B cell (primary cell): Measurements from ENCODE around the gene CPNE5. TPM values are rescaled to one million over a fixed set of nuclear protein-coding genes. Genes with fewer than 3 reads are reported as not detected.

Experiments
- ATAC-seq: fragments of 200-7000 bp; cut with Tn5 transposase; one replicate; pipeline ENCODE4 v1.10.0; 2021; ENCODE audit warnings: low read depth, mild to moderate bottlenecking, moderate number of reproducible peaks, moderate library complexity
- CTCF ChIA-PET: fragments of 350-600 bp; sonication (Branson Sonifier 250); formaldehyde crosslinking; loops from one replicate; lab custom pipeline; 2021; ENCODE audit warnings: antibody characterized with exemption, inconsistent platforms; lab: Charles Lee
- POLR2A ChIA-PET: fragments of 350-600 bp; sonication (Branson Sonifier 250); formaldehyde crosslinking; loops from one replicate; lab custom pipeline; 2021; ENCODE audit warnings: antibody characterized with exemption; lab: Charles Lee
- DNase-seq: peaks from one replicate; pipeline ENCODE4 v3.0.0; 2013
- H2AFZ ChIP-seq: 2 replicates; pipeline ENCODE4 v1.6.1; 2012; ENCODE audit warnings: mild to moderate bottlenecking, low read depth, low read length; ENCODE audit not compliant: insufficient read depth, poor library complexity, severe bottlenecking
- H3K27ac ChIP-seq, 2 donors: 1 replicate in 1 of 2; 2 replicates in 1 of 2; pipeline ENCODE4 v1.5.1; 2012 to 2013; ENCODE audit warnings: low read length in 2 of 2, mild to moderate bottlenecking in 2 of 2, moderate library complexity in 1 of 2
- H3K27me3 ChIP-seq, 4 experiments: fragments of 200-600 bp in 1 of 4; sonication (generic) in 1 of 4; replicated peaks in 1 of 4; 1 replicate in 2 of 4; 2 replicates in 2 of 4; pipeline versions ENCODE4 v1.6.1 to v1.7.0; 2013 to 2016; ENCODE audit warnings: low read length in 3 of 4, mild to moderate bottlenecking in 2 of 4, mixed read lengths in 1 of 4, moderate library complexity in 1 of 4; ENCODE audit not compliant: insufficient read depth in 4 of 4, control insufficient read depth in 3 of 4; ENCODE audit errors: control extremely low read depth in 1 of 4
- H3K36me3 ChIP-seq, 2 experiments: replicated peaks in 1 of 2; 1 replicate in 1 of 2; 2 replicates in 1 of 2; pipeline versions ENCODE4 v1.6.1 to v1.7.1; 2013; ENCODE audit warnings: low read length in 1 of 2; ENCODE audit not compliant: insufficient read depth in 2 of 2, control insufficient read depth in 1 of 2; ENCODE audit errors: control extremely low read depth in 1 of 2, extremely low read depth in 1 of 2
- H3K4me1 ChIP-seq, 2 donors: fragments of 200-600 bp in 1 of 2; sonication (generic) in 1 of 2; 1 replicate in 1 of 2; 2 replicates in 1 of 2; pipeline versions ENCODE4 v1.5.1 to v1.6.1; 2013 to 2017; ENCODE audit warnings: low read length in 2 of 2; ENCODE audit not compliant: control insufficient read depth in 2 of 2, insufficient read depth in 2 of 2
- H3K4me2 ChIP-seq: replicated peaks from 2 replicates; pipeline ENCODE3; 2012; ENCODE audit warnings: mild to moderate bottlenecking, low read depth, low read length; ENCODE audit not compliant: poor library complexity, severe bottlenecking
- H3K4me3 ChIP-seq, 5 experiments: fragments of 200-600 bp in 1 of 5; sonication (generic) in 1 of 5; 1 replicate in 3 of 5; 2 replicates in 2 of 5; pipeline versions ENCODE4 v1.5.1 to v1.7.0; 2011 to 2016; ENCODE audit warnings: low read length in 4 of 5, mild to moderate bottlenecking in 4 of 5, low read depth in 2 of 5, control low read depth in 1 of 5, moderate library complexity in 1 of 5; ENCODE audit not compliant: insufficient read depth in 1 of 5; ENCODE audit errors: control extremely low read depth in 1 of 5, extremely low read depth in 1 of 5
- H3K79me2 ChIP-seq: fragments of 200-600 bp; sonication (generic); one replicate; pipeline ENCODE4 v1.6.0; 2016; ENCODE audit warnings: low read length; ENCODE audit not compliant: control insufficient read depth, insufficient read depth
- H3K9ac ChIP-seq: fragments of 200-600 bp; sonication (generic); 2 replicates; pipeline ENCODE4 v1.6.1; 2017; ENCODE audit warnings: mild to moderate bottlenecking, low read length, moderate library complexity
- H3K9me3 ChIP-seq, 3 donors: one replicate each; pipeline versions ENCODE4 v1.6.1 to v1.7.1; 2013; ENCODE audit warnings: low read length in 2 of 3; ENCODE audit not compliant: control insufficient read depth in 2 of 3, insufficient read depth in 1 of 3; ENCODE audit errors: control extremely low read depth in 1 of 3
- H4K20me1 ChIP-seq: 2 replicates; pipeline ENCODE4 v1.6.0; 2012; ENCODE audit warnings: mild to moderate bottlenecking, low read length; ENCODE audit not compliant: insufficient read depth, control insufficient read depth, poor library complexity, severe bottlenecking
- H3K27ac Mint-ChIP-seq: one replicate; pipeline ENCODE4 v1.8.0; 2021; ENCODE audit warnings: mixed read lengths
- H3K27me3 Mint-ChIP-seq: one replicate; pipeline ENCODE4 v1.8.0; 2021; ENCODE audit warnings: mixed read lengths
- H3K4me1 Mint-ChIP-seq: one replicate; pipeline ENCODE4 v1.8.0; 2021; ENCODE audit warnings: mixed read lengths
- H3K4me3 Mint-ChIP-seq: one replicate; pipeline ENCODE4 v1.8.0; 2021; ENCODE audit warnings: mixed read lengths
- H3K9me3 Mint-ChIP-seq: one replicate; pipeline ENCODE4 v1.8.0; 2022; ENCODE audit warnings: mixed read lengths; ENCODE audit not compliant: insufficient read depth
- CTCF ChIP-seq: fragments of 200-600 bp; IDR thresholded peaks from one replicate; pipeline ENCODE4 v1.8.0; 2022; ENCODE audit warnings: antibody characterized with exemption, mild to moderate bottlenecking
- EZH2 ChIP-seq: IDR thresholded peaks from 2 replicates; pipeline ENCODE4 v1.6.1; 2012; ENCODE audit warnings: borderline replicate concordance, low read depth, mild to moderate bottlenecking, moderate library complexity, low read length; ENCODE audit not compliant: insufficient read depth, poor library complexity, severe bottlenecking
- WGBS: methylation state at CpG from one replicate; pipeline ENCODE4 v1.1.5; 2013; ENCODE audit warnings: missing lambda C conversion rate; ENCODE audit not compliant: insufficient coverage; 5-methylcytosine and 5-hydroxymethylcytosine counted together
- intact Hi-C: fragments of 100-400 bp; cut with micrococcal nuclease; formaldehyde crosslinking; loops from one replicate; pipeline ENCODE4 v1.10.0; 2022
- polyA plus RNA-seq: library from polyadenylated mRNA; depleted of rRNA; stranded (reverse); fragments of >200 nt; gene quantifications from 2 replicates; pipeline ENCODE4 v1.2.3, GENCODE V29; 2012
- total RNA-seq, 2 donors: library from RNA; stranded (reverse); fragments of 120-200 nt in 1 of 2; gene quantifications; 1 replicate in 1 of 2; 2 replicates in 1 of 2; pipeline versions ENCODE4 v1.2.3 to v1.2.4, GENCODE V29; 2013 to 2022

CPNE5 gene
- total and polyA plus RNA-seq, 2 donors (not counting 1 experiment from before 2014, with no cell fraction given): 49.8 to 357 TPM

GRCh38 chr6:36746251-36746650 lies 93.0 kb downstream of the CPNE5 start:
- CTCF ChIA-PET: no interaction called here

DNA sequence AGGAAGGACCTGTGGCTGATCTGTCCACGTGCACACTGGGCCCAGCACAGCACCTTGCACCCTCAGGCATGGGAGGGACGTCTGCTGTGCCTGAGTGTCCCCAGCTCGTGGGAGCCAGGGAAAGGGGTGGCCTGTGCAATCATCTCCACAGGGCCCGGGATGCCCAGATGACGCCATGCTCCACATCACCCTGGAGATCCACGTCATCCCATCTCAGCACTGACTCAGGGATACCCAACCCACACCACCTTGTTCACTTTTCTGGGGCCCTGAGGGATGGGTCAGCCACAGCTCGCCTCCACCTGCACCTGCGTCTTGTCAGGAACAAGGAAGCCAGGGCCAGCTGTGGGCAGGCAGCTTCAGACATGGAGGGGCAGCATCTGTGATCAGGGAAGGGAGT lies 93.4 kb downstream of the CPNE5 start:
- H3K4me1 Mint-ChIP-seq: peaks cover 70% of the 10 kb centered on the region
- POLR2A ChIA-PET: no interaction called here
- WGBS: 83% methylated on average over 7 of the region's 8 CpGs

More at GRCh38 chr6:36746251-36746650, 93.0 kb downstream of the CPNE5 start:
- H3K4me2 ChIP-seq: no peak overlapping the region
- H3K4me3 ChIP-seq: no peak overlapping the region
- H3K9me3 ChIP-seq: peaks cover 0 to 21% (median 0%) of the 10 kb centered on the region in 3 donors
- H3K9ac ChIP-seq: no peak overlapping the region
- intact Hi-C loops: no loop called here
- no peak overlapping the region for H3K27ac ChIP-seq
- no peaks in the 10 kb centered on the region for H3K27me3 Mint-ChIP-seq
- H3K4me3 Mint-ChIP-seq: no peak overlapping the region
- POLR2A ChIA-PET: no interaction called here
- peaks cover 0 to 99% of the 10 kb centered on the region in 2 experiments for H3K36me3 ChIP-seq
- H3K4me1 ChIP-seq: peaks cover 50 to 77% of the 10 kb centered on the region in 2 donors
- ATAC-seq (no peak), DNase-seq (no peak)
- H3K27me3 ChIP-seq: no peaks in the 10 kb centered on the region
- H3K79me2 ChIP-seq: peaks cover 37% of the 10 kb centered on the region
- H3K4me1 Mint-ChIP-seq: peaks cover 68% of the 10 kb centered on the region
- H3K27ac Mint-ChIP-seq: peak overlapping the region; percentile 85
- no peaks in the 10 kb centered on the region for H3K9me3 Mint-ChIP-seq
- no peaks in the 10 kb centered on the region for H4K20me1 ChIP-seq
- H2AFZ ChIP-seq: no peak overlapping the region
- WGBS: 95% methylated on average over 13 of the region's 14 CpGs
- TF ChIP-seq CTCF (no peak), EZH2 (no peak)

More for the DNA sequence above, 93.4 kb downstream of the CPNE5 start:
- no peak for ATAC-seq
- H2AFZ ChIP-seq: no peak overlapping the region
- no peak overlapping the region for H3K27ac ChIP-seq
- no peak overlapping the region for H3K9ac ChIP-seq
- peaks cover 32% of the 10 kb centered on the region for H3K79me2 ChIP-seq
- H3K4me1 ChIP-seq: peaks cover 50 to 77% of the 10 kb centered on the region in 2 donors
- Mint-ChIP-seq H3K4me3 (no peak overlapping the region), H3K27me3 (no peaks in the 10 kb centered on the region), H3K27ac (peak overlapping the region; percentile 37), H3K9me3 (no peaks in the 10 kb centered on the region)
- TF ChIP-seq EZH2 (no peak), CTCF (no peak)
- no peaks in the 10 kb centered on the region for H4K20me1 ChIP-seq
- H3K4me2 ChIP-seq: no peak overlapping the region
- peaks cover 0 to 19% (median 0%) of the 10 kb centered on the region in 3 donors for H3K9me3 ChIP-seq
- no peaks in the 10 kb centered on the region for H3K27me3 ChIP-seq
- peaks cover 0 to 99% of the 10 kb centered on the region in 2 experiments for H3K36me3 ChIP-seq
- no peak for DNase-seq
- no peak overlapping the region for H3K4me3 ChIP-seq
- intact Hi-C loops: no loop called here
- CTCF ChIA-PET: interaction anchor here (1.4 kb wide), 1 partner anchor 63 kb away, joined by 4 read pairs; no protein-coding TSS in a partner anchor
